ENCODE data around the gene UGT2B11.
"Not testable (repeated sequence)": the region's sequence is repeated elsewhere in the genome, so short reads cannot be mapped to it uniquely, and the experiment has no call there.

DNA sequence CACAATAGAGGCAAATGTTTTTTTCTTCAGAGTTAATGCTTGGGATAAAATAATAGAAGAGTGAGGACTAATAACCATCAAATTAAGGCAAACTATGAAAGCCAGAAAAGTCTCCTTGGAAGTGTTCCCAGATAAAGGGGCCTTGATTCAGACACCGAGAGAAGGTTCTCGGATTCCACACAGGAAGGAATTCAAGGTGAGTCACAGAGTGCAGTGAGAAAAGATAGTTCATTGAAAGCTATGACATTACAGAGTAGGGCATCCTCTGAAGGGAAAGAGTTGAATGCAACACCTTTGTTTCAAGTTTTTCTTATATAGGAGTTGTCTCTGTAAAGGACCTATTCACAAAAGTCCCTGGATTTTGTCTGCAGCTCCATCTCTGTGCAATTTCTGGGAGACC, 3.9 kb upstream of the UGT2B11 start:
- TF ChIP-seq, protein P1, sequence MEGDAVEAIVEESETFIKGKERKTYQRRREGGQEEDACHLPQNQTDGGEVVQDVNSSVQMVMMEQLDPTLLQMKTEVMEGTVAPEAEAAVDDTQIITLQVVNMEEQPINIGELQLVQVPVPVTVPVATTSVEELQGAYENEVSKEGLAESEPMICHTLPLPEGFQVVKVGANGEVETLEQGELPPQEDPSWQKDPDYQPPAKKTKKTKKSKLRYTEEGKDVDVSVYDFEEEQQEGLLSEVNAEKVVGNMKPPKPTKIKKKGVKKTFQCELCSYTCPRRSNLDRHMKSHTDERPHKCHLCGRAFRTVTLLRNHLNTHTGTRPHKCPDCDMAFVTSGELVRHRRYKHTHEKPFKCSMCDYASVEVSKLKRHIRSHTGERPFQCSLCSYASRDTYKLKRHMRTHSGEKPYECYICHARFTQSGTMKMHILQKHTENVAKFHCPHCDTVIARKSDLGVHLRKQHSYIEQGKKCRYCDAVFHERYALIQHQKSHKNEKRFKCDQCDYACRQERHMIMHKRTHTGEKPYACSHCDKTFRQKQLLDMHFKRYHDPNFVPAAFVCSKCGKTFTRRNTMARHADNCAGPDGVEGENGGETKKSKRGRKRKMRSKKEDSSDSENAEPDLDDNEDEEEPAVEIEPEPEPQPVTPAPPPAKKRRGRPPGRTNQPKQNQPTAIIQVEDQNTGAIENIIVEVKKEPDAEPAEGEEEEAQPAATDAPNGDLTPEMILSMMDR (IDR thresholded peaks at IDR 0.05), result not testable (repeated sequence)
- not testable (repeated sequence) for TF ChIP-seq POLR2A (IDR thresholded peaks at IDR 0.05)

All from adrenal gland (tissue), 5 donors.